IMR-90 (cell line): ENCODE data around the gene TRMT1L. TPM values are rescaled to one million over a fixed set of nuclear protein-coding genes. Genes with fewer than 3 reads are reported as not detected.

Experiments used
- ATAC-seq: fragments of 200-7000 bp; cut with Tn5 transposase; 2 replicates; pipeline ENCODE4 v1.9.1; 2020; ENCODE audit warnings: low read depth, mild to moderate bottlenecking, moderate library complexity
- BruUV-seq: library from RNA; stranded (reverse); fragments of 400-500 nt; replicated peaks from 2 replicates; lab custom pipeline; 2021; lab: Mats Ljungman, UMichigan
- CTCF ChIA-PET: fragments of 300-600 bp; formaldehyde crosslinking; extraction: SDS; loops from one replicate; lab custom pipeline; 2021; ENCODE audit warnings: antibody characterized with exemption; lab: Yijun Ruan, JAX
- POLR2A ChIA-PET: fragments of 300-600 bp; sonication (Branson Sonifier 250); formaldehyde crosslinking; loops from one replicate; lab custom pipeline; 2022; ENCODE audit warnings: antibody characterized with exemption; ENCODE audit not compliant: unreplicated experiment; lab: Charles Lee
- DNase-seq: peaks from one replicate; pipeline ENCODE4 v3.0.0; 2013
- H2AFZ ChIP-seq: replicated peaks from 2 replicates; pipeline ENCODE3; 2013; ENCODE audit warnings: low read length, mild to moderate bottlenecking; ENCODE audit not compliant: poor library complexity
- H2AK5ac ChIP-seq: 2 replicates; pipeline ENCODE4 v1.6.1; 2013; ENCODE audit warnings: low read depth, low read length, inconsistent platforms
- H2AK9ac ChIP-seq: replicated peaks from 2 replicates; pipeline ENCODE3; 2013; ENCODE audit warnings: mild to moderate bottlenecking, low read depth, low read length, moderate library complexity; ENCODE audit not compliant: poor library complexity
- H2BK120ac ChIP-seq: 2 replicates; pipeline ENCODE4 v1.6.1; 2013; ENCODE audit warnings: low read depth, low read length, inconsistent platforms
- H2BK15ac ChIP-seq: 3 replicates; pipeline ENCODE4 v1.6.1; 2013; ENCODE audit warnings: low read depth, low read length, inconsistent platforms
- H2BK20ac ChIP-seq: 2 replicates; pipeline ENCODE4 v1.6.1; 2013; ENCODE audit warnings: low read depth, mild to moderate bottlenecking, inconsistent platforms, low read length, moderate library complexity
- H2BK5ac ChIP-seq: 2 replicates; pipeline ENCODE4 v1.6.1; 2013; ENCODE audit warnings: mild to moderate bottlenecking, low read depth, low read length, inconsistent platforms; ENCODE audit not compliant: poor library complexity, severe bottlenecking
- H3K14ac ChIP-seq: replicated peaks from 2 replicates; pipeline ENCODE4 v1.6.1; 2013; ENCODE audit warnings: low read depth, low read length, inconsistent platforms
- H3K18ac ChIP-seq: 2 replicates; pipeline ENCODE4 v1.6.1; 2013; ENCODE audit warnings: low read depth, low read length, control low read depth
- H3K23ac ChIP-seq: 2 replicates; pipeline ENCODE4 v1.6.1; 2013; ENCODE audit warnings: low read depth, low read length, inconsistent platforms
- H3K27ac ChIP-seq: 2 replicates; pipeline ENCODE4 v1.5.1; 2013; ENCODE audit warnings: mild to moderate bottlenecking, control low read depth, low read length; ENCODE audit not compliant: insufficient read depth
- H3K27me3 ChIP-seq: 2 replicates; pipeline ENCODE4 v1.6.1; 2013; ENCODE audit warnings: low read length; ENCODE audit not compliant: control insufficient read depth, insufficient read depth
- H3K36me3 ChIP-seq: 2 replicates; pipeline ENCODE4 v1.6.1; 2013; ENCODE audit warnings: low read length, mixed read lengths; ENCODE audit not compliant: control insufficient read depth, insufficient read depth
- H3K4ac ChIP-seq: 2 replicates; pipeline ENCODE4 v1.6.1; 2013; ENCODE audit warnings: low read depth, low read length, inconsistent platforms
- H3K4me1 ChIP-seq: 2 replicates; pipeline ENCODE4 v1.6.1; 2013; ENCODE audit warnings: low read length, mixed read lengths; ENCODE audit not compliant: control insufficient read depth, insufficient read depth
- H3K4me2 ChIP-seq: 2 replicates; pipeline ENCODE4 v1.6.1; 2013; ENCODE audit warnings: low read depth, mild to moderate bottlenecking, control low read depth, low read length, moderate library complexity
- H3K4me3 ChIP-seq: 2 replicates; pipeline ENCODE4 v1.5.1; 2013; ENCODE audit warnings: low read depth, mild to moderate bottlenecking, control low read depth, low read length, moderate library complexity; ENCODE audit not compliant: insufficient read depth
- H3K56ac ChIP-seq: 2 replicates; pipeline ENCODE4 v1.6.1; 2013; ENCODE audit warnings: low read length, inconsistent platforms; ENCODE audit not compliant: insufficient read depth; ENCODE audit errors: extremely low read depth
- H3K79me1 ChIP-seq, 2 experiments: 2 replicates each; pipeline ENCODE4 v1.6.1; 2013; ENCODE audit warnings: low read length in 2 of 2, inconsistent platforms in 1 of 2, low read depth in 1 of 2
- H3K9ac ChIP-seq: 2 replicates; pipeline ENCODE4 v1.6.1; 2013; ENCODE audit warnings: low read depth, low read length, control low read depth
- H3K9me1 ChIP-seq: 2 replicates; pipeline ENCODE4 v1.6.1; 2013; ENCODE audit warnings: low read length, inconsistent platforms; ENCODE audit not compliant: insufficient read depth
- H3K9me3 ChIP-seq: 2 replicates; pipeline ENCODE4 v1.6.1; 2013; ENCODE audit warnings: low read length; ENCODE audit not compliant: control insufficient read depth, insufficient read depth
- H4K20me1 ChIP-seq: 2 replicates; pipeline ENCODE4 v1.6.1; 2013; ENCODE audit warnings: low read length, inconsistent platforms; ENCODE audit not compliant: insufficient read depth
- H4K5ac ChIP-seq: 2 replicates; pipeline ENCODE4 v1.6.1; 2013; ENCODE audit warnings: mild to moderate bottlenecking, low read depth, low read length, control low read depth
- H4K8ac ChIP-seq, 2 experiments: 2 replicates each; pipeline ENCODE4 v1.6.1; 2013; ENCODE audit warnings: low read depth in 2 of 2, low read length in 2 of 2, control low read depth in 1 of 2, inconsistent platforms in 1 of 2
- H4K91ac ChIP-seq: 2 replicates; pipeline ENCODE4 v1.6.1; 2013; ENCODE audit warnings: low read depth, low read length, inconsistent platforms; ENCODE audit not compliant: insufficient read depth
- MXI1 ChIP-seq: IDR thresholded peaks from 2 replicates; pipeline ENCODE4 v1.6.1; 2012; ENCODE audit warnings: low read depth, mild to moderate bottlenecking, low read length, moderate library complexity, borderline replicate concordance
- POLR2A ChIP-seq: IDR thresholded peaks from 2 replicates; pipeline ENCODE4 v1.6.1; 2012; ENCODE audit warnings: mild to moderate bottlenecking, low read depth, low read length
- RAD21 ChIP-seq: IDR thresholded peaks from 2 replicates; pipeline ENCODE4 v1.6.1; 2012; ENCODE audit warnings: low read length, improper control_type of control experiment
- dilution Hi-C: fragments of 300-500 bp; cut with HindIII; formaldehyde crosslinking; loops from one replicate; pipeline ENCODE4 v1.14.3; 2018; ENCODE audit warnings: low sequenced_read_pairs; ENCODE audit not compliant: unreplicated experiment
- in situ Hi-C: fragments of 300-500 bp; cut with MboI; formaldehyde crosslinking; loops from 3 replicates; pipeline ENCODE4 v1.14.3; 2019; ENCODE audit warnings: low sequenced_read_pairs, inconsistent platforms, mixed read lengths
- intact Hi-C: fragments of 100-400 bp; cut with micrococcal nuclease; formaldehyde crosslinking; loops from 2 replicates; pipeline ENCODE4 v1.10.0; 2022
- polyA plus RNA-seq, 3 experiments: library from polyadenylated mRNA; depleted of rRNA; stranded (reverse); fragments of >200 nt; gene quantifications; 2 replicates each; pipeline ENCODE4 v1.2.3, GENCODE V29; 2012; ENCODE audit warnings: low replicate concordance in 1 of 3
- total RNA-seq: library from RNA; depleted of rRNA; stranded (reverse); fragments of >200 nt; gene quantifications from 2 replicates; pipeline ENCODE4 v1.2.3, GENCODE V29; 2012

Gene TRMT1L
- total and polyA plus RNA-seq, 2 of the 4 experiments (the other 2 are of a cell fraction) = 11.0 to 21.9 TPM

- H2AFZ ChIP-seq = no peak overlapping the region
- no peak overlapping the region for H3K27ac ChIP-seq
- H3K9ac ChIP-seq = no peak overlapping the region
- intact Hi-C loops = no loop called here
- H2BK15ac ChIP-seq = no peak overlapping the region
- H3K9me3 ChIP-seq = no peaks in the 10 kb centered on the region
- H3K9me1 ChIP-seq = no peaks in the 10 kb centered on the region
- H2AK9ac ChIP-seq = no peak overlapping the region
- H3K27me3 ChIP-seq = no peaks in the 10 kb centered on the region
- no peaks in the 10 kb centered on the region for H3K36me3 ChIP-seq
- no peak overlapping the region for H4K5ac ChIP-seq
- DNase-seq (no peak), ATAC-seq (no peak)
- peaks cover 24 to 57% of the 10 kb centered on the region in 2 experiments for H3K79me1 ChIP-seq
- no peak overlapping the region for H3K4me2 ChIP-seq
- H3K4me3 ChIP-seq = no peak overlapping the region
- dilution Hi-C loops = no loop called here
- peaks cover 14% of the 10 kb centered on the region; the same call in 1 of the 2 replicates for H4K20me1 ChIP-seq
- H2AK5ac ChIP-seq = no peak overlapping the region
- no peak overlapping the region for H2BK20ac ChIP-seq
- H3K56ac ChIP-seq = no peak overlapping the region
- no peak for TF ChIP-seq RAD21
- no peak for TF ChIP-seq POLR2A
- no peak for TF ChIP-seq MXI1
- ChIA-PET POLR2A (no interaction called here), CTCF (no interaction called here)
- in situ Hi-C loops = no loop called here
- H2BK5ac ChIP-seq = no peak overlapping the region
- BruUV-seq = no TSS peak
- no peak overlapping the region for H3K23ac ChIP-seq
- H3K4ac ChIP-seq = no peak overlapping the region
- no peak overlapping the region for H3K14ac ChIP-seq
- H3K18ac ChIP-seq = no peak overlapping the region
- H2BK120ac ChIP-seq = no peak overlapping the region
- no peak overlapping the region for H4K91ac ChIP-seq
- H4K8ac ChIP-seq = no peak overlapping the region
- 0 out of 2 replicates have a peak, but pooled peaks cover 2% of the 10 kb centered on the region for H3K4me1 ChIP-seq
These were observed 86.7 kb downstream of the TRMT1L start for GRCh38 chr1:185070051-185070450.
